ENCODE data around the gene SMPD2.
A peak's percentile ranks its signal among the peaks of the same experiment; 100 is the strongest.
"Not testable (repeated sequence)": the region's sequence is repeated elsewhere in the genome, so short reads cannot be mapped to it uniquely, and the experiment has no call there.

The SMPD2 gene

DNA sequence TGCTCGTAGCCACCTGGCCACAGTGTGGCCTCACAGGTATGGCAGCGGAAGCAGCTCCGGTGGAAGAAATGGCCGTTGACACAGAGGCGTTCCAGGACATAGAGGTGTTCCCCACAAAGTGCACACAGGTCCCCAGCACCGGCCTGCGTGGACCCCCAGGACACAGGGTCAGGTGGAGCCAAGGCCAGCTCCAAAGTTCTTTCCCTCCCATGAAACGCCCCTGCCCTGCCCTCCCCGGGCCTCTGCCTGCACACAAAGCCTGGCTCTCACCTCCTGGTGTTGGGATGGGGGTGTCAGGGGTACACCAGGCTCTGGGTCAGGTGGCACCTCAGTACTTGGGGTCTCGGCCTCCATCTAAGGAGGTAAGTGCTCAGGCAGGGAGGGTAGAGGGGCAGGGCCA lies 6.6 kb downstream of the SMPD2 start:
- DNase-seq (ENCODE audit: low read depth): no peak

DNA sequence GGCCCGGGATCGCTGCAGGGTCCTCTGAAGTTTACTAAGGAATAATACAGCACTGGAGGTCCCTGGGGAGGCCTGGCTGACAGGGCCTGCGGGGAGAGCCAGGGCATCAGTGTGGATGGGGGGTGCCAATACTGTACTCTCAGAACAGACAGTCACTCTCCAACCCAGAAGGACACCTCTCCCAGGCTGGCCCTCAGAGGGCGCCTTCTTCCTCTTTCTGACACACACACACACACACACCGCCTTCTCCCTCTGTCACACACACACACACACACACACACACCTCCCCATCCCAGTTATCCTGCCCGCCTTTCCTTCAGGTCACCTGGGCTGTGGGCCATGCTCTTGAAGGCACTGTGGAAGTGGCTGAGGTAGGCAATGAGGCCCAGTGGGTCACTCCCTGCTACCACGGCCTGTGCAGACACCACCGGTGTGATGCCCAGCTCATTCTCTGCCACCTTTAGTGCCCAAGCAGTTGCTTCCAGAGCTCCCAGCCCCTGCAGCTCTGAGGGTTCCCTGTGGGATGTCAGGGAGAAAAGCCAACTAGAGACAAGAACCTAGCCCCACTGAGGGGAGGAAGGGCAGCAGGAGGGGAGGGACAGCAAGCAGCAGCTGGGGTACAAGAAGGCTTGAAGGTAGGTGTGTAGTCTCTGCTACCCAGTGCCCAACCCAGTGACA lies 7.5 kb downstream of the SMPD2 start:
- DNase-seq (ENCODE audit: low read depth): no peak

DNA sequence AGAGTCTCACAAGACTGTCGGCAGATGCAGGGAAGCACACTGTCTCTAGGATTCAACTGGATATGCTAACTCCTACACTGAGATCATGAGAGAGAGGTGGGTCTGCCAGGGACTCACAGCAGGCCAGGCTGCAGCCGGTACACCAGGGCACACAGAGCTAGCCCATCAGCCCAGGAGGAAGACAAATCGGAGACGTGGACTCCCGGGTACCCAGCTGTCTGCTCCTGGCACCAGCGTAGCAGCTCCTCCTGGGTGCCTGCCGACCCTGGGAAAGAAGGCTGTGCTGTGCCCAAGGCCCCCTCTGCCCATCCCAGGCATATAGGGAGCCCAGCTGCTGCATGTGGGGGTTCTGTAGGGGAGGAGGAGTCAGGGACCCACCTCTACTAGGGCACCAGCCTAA lies 8.1 kb downstream of the SMPD2 start:
- no peak for DNase-seq (ENCODE audit: low read depth)

DNA sequence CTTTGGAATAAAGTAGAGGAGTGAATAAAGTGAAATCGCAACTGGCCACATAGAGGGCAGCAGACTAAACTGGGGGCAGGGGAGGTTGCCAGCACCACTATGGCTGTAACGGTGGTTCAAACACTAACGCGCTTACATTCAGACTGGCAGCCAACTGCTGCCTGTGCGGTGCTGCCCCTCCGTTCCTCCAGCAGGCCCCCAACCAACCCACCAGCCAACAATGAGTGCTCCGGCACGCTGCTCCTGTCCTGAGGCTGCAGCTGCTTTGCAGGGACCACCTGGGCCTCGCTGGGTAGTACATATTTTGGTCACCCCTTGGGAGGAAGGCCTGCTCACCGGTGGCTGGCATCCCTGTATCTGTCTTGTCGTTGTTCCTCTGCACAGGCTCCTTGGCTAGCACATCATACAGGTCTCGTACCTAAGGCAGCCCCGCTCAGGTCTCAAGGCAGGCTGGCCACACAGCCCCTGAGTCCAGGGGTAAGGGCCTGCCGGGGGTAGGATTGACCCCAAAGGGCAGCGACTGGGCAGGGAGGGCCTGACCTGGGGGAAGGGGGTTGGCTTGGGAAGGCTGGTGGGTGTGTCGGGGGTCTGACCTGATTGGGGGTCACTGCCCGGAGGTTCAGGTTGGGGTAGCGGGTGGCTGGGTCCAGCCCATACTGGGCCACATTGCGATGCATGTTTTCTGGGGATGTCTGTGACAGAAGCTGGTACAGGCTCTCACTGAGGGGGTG lies 8.7 kb downstream of the SMPD2 start:
- no peak for DNase-seq (ENCODE audit: low read depth)

DNA sequence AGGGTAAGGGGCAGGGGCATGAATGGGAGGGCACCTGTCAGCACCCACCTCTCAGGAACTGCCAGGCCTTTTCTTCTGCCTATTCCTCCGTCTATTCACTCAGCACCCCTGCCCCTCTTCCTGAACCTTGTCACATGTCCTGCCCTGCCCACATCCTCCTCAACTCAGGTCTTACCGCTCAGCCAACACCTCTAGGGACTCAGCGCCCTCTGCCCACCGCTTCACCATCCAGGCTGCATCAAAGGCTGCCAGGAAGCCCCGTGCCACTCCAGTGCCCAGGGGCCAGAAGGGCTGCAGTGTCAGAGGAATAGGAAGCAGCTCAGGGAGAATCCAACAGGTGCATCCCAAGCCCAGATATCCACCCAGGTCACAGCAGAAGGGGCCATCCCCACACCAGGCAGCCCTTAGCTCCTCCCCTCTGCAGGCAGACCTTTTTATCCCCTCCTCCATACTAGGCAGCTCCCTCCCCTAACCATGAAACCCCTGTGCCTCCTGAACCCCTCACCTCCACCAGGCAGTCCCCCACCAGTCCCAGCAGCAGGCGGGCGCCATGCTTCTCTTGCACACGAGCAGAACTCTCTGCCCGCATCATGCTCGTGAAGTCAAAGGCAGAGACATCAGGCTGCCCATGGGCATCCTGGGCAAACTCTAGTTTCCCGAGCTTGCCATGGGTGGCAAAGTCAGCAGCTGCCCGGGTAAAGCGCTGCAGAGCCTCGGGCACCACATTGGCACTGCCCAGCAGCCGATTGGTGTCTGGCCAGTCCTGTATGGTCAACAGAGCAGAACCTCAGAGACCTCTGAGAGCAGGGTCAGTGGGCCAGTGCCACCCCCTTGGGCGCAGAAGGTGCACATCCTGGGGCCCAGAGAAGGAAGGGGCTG lies 9.5 kb downstream of the SMPD2 start:
- DNase-seq (ENCODE audit: low read depth): no peak

DNA sequence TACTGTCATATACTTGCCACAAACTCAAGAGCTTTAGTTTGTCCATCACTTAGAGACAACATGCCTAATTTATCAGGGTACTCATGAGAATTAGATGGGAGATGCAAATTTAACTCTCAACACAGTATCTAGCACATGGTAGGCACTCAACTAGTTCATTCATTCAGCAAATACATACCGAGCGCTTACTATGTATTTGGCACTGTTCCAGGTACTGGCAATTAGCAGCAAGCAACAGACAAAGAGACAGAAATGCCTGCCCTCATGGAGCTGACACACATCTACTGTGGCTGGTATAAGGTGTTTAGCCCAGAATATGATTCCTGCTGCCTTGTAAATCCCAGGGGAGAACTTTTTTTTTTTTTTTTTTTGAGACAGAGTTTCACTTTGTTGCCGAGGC lies 10.3 kb downstream of the SMPD2 start:
- no peak for DNase-seq (ENCODE audit: low read depth)

DNA sequence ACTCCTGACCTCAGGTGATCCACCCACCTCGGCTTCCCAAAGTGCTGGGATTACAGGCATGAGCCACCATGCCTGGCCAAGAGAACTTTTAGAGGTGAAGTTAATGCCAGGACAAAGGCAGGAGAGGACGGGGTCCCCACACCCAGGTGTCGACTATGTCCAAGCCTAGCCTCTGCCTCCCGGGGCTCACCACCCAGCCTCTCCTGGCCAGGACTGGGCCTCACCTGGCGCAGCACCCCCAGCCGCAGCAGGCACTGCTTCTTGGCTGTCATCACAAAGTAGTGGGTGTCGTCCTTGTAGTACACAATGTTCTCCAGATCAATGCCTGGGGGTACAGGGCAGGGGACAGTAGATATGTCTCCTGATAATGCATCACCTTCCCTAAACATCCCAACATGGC lies 10.9 kb downstream of the SMPD2 start:
- no peak for DNase-seq (ENCODE audit: low read depth)

DNA sequence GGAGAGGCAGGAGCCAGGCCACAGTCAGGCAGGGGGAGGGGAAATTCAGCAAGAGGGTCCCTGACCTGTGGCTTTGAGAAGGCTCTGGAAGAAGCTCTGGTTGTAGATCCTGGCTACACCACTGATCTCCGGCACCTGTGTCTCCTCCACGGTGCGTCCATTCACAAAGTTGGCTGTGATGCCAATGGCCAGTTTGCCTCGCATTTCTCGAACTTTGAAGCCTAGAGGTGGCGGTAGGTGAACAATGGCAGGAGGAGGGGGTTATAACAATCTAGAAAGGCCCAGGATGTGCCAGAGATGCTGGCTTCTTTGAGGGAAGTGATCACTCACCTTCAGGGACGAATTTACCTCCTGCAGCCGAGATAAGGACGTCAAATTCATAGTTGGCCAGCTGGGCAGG lies 11.7 kb downstream of the SMPD2 start:
- no peak for DNase-seq (ENCODE audit: low read depth)

DNA sequence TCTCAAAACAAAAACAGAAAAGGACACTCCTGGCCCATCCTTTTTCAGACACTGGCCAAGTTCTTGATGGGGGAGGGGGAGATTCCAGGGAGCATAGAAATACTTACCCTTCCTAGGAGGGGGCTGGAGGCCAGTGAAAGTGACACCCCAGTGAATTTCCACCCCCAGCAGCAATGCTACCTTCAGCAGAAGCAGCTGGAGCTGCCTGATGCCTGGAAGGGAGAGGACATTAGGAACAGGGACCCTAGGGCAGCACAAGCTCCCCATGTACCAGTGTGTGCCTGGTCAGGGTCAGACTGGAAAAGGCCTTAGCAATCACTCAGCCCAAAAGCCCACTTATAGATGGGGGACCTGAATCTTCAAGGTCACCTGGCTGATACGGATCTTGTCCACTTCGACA lies 12.6 kb downstream of the SMPD2 start:
- DNase-seq (ENCODE audit: low read depth): no peak

DNA sequence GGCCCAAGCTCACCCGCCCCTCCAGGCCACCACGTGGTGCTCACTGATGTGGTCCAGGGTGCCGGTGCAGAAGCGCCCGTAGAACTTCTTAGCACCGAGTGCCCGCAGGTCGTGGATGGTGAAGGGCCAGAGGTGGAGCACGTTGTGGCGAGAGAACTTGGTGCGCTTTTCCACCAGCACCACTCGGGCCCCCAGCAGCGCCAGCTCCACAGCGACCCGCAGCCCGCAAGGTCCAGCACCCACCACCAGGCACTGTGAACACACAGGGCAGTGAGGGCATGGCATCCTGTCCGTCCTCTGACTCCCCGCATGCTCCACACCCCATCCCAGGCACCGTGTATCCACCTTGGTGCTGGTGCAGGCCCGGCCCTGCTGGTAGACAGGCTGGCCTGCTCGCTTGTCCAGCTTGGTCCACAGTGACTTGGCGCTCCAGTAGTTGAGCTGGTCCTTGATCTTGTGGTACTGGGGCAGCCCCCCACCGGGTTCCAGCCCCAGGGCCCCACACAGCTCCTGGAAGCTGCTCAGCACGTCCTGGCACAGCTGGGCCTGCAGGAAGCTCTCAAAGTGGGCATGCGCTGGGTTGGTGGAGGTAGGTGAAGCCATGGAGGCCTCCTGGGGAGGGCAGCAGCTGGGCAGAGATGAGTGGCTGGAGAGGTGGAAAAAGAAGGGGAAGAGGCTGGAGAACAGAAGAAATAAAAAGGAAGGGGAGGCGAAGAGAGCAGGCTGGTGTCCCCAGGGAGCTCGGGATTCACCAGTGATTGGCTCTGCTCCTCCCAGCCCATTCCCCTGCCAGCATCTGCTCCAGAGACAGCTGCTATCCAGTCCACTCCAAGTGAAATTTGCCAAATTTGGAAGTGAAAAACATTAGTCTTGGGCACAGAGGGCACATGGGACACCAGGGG lies 13.3 kb downstream of the SMPD2 start:
- DNase-seq (ENCODE audit: low read depth): no peak

DNA sequence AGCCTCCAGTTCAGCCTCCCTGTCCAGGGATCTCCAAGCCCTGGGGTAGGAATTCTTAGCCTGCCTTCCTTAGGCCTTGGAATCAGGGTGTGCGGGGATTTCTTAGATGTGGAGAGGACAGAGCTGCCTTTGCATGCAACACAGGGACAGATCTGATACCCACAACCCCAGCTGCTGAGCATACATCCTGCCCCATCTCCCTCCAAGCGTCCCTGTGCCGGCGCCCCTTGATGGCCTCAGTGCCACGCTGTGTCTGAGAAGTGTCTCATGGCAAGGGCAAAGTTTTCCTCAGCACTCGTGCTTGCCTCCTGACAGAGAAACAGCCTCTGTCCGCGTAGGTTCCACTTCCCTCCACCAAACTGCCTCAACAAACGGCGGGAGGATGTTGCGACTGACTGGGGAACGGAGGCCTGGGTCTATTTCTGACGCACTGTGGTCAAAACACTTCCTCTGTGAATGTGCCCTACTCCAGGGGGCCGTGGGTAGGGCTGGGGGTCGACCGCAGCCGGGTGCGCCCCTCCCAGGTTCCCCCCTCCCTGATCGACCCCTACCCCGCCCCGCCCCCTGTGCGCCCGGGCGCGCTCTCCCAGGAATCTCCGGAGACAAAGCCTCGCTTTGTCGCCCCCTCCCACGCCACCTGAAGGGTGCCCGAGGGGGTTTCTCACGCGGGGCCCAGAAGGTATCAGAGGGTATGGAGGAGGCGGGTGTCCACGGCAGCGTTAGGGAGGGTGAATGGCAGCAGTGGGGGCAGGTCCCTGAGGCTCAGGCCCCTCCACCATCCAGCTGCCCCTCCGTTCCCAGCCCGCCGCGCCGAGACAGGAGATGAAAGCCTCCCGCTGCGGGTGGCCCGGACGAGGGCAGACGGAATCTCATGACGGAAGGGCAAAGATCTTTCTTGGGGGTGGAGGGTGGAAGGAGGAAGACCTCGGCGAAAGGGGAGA lies 14.2 kb downstream of the SMPD2 start:
- DNase-seq (ENCODE audit: low read depth): no peak

DNA sequence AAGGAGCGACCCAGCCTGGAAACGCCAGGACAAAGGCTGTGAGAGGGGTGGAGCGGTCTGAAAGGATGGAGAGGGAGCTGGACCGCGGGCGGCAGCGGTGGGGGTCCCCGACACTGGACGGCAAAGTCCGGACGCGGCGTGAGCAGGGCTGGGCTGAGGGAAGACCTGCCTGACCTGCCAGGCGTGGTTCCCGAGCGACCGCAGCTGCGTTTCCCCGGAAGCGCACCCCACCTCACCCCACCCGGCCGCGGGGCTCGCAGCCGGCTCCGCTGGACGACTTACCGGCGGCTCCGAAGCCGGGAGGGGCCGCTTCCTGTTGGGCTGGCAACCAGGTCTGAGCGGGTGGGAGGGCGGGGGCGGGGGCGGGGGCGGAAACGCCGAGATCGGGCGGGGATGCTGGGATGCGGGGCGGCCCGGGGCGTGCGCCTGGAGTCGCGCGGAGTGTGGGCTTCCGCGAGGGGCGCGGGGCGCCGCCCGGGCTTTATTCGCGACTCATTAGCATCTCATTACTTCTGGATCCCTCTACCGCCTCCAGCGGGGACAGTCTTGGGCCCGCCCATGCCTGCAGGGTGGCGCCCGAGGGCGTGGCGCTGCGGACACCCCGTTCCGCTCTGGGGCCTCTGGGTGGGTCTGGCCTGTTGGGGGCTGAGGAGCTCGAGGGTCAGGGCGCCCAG lies 15.1 kb downstream of the SMPD2 start, which contains the start of gene MICAL1:
Gene MICAL1 (minus strand): TSS at position 336 of the 674 bp plus-strand sequence. CDS start 1,576 bp downstream, outside the sequence.
- peak; percentile 31 for DNase-seq (ENCODE audit: low read depth)

DNA sequence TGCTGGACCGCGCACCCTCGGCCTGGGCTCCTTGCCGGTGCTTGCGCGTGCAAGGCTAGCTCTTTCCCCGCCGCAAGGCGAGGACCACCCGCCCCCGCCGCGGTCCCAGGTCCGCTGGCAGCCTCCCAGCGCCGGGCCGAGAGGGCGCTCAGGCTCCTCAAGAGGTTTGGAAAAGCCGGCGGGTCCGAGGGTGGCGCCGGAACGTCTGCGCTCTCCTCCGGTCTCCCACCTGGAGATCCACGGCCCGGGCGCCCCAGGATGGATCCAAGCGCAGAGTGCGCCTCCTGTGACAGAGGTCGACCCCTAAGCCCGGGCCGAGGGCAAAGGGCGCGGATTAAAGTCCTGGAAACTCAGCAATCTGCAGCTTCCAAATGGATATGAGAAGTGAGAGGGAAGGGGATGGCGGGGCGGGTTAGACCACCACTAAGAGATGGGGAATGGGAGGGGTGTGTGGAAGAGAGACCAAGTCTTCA lies 15.6 kb downstream of the SMPD2 start:
- DNase-seq (ENCODE audit: low read depth): no peak

DNA sequence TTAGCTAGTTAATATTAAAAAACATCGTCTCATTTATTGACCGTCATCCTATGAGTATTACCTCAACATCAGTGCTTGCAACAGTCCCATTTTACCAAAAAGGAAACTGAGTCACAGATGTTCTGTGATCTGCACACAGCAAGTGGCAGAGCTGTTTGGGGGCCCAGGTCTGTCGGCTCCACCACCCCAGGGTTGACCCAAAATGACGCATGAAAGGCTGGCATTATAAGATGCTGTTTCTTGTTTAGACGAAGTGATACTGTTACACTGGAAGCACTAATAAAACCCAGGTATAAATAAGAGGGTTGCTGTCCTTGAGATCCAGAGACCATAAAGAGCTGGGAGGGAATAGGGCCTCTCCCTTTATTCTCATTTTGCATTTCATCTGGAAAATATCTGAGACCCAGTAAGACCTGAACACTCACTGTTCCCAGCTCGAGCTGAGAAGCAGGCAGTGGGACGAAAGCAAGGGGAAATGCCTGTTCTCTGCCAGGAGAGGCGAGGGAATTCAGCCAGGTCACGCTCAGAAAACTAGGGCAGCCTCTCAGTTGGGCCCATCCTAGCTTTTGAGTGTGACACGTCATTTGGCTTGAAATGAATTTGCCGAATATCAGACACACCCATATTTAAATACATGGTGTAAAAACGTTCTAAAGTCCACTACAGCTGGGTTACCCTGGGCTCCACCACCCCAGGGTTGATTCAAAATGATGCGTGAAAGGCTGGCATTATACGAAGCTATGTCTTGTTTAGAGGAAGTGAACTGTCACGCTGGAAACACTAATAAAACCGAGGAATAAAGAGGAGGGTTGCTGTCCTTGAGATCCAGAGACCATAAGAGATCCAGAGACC lies 16.4 kb downstream of the SMPD2 start:
- no peak for DNase-seq (ENCODE audit: low read depth)

DNA sequence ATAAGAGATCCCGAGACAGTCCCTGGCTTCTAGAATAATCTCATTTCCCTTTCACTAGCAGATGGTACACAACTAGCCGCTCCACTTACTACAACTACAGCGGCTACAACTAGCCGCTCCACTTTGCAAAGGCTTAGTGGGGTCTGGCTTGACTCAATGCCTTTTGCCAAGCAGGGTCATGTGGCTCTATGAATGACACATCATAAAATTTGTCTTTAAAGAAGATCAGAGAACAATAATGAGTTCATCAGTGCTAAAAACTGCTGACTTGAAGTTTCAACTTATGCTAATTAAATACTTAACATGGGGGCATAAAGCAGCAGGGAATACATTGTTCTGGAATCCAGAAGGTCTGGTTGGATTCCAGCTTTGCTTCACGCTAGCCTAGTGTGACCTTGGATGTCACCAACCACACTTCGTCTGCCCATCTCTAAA lies 17.1 kb downstream of the SMPD2 start:
- no peak for DNase-seq (ENCODE audit: low read depth)

DNA sequence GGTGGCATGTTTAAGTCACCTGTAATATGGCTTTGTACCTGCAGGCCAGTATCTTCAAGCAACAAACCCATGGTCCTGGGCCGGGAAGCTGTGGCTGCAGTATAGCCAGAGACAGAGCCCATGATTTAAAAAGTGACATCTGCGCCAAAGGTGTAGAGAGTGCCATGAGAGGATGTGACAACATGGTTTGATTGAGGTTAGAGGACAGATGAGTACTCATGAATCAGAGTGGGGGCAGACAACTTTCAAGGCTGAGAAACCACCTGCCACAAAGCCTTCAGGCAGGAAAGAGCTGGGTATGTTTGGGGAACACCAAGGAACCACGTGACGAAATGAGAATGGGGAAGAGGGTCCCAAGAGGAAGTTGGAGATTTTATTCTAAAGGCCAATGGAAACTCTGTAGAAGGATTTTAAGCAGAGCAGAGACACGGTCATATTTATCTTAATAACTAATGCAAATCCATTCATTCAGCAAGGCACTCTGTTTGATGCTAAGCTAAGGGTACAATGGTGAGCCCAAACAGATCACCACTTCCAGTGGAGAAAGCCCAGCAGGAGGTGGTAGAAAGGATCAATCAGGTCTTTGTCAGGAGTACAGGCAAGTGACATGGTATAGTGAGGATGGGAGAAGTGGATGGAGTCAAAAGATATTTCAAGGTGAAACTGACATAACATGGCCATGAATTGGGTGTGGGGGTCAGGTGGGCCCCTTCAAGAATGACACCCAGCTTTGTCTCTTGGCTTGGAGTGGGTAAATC lies 18.4 kb downstream of the SMPD2 start:
- DNase-seq (ENCODE audit: low read depth): no peak

DNA sequence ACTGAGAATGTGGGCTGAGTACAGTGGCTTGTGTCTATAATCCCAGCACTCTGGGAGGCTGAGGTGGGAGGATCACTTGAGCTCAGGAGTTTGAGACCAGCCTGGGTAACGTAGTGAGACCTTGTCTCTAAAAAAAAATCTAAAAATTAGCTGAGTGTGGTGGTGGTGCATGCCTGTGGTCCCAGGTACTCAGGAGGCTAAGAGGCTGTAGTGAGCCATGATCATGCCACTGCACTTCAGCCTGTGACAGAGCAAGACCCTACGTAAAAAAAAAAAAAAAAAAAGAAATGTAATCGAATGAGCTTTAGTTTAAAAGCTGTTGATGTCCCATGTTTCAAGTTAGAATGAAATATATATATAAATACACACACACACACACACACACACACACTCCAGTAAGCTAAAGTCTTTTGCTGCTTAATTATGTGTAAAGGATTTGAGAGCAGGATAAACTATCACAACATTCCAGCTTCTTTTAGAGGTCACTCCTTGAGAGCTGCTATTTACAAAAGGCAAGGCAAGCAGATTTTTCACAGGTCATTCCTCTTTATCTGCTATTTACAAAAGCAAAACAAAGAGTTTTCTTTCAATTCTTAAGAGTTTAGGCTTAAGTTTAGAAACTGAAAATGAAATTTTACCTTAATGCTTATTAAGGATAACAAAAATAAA lies 19.8 kb downstream of the SMPD2 start:
- DNase-seq (ENCODE audit: low read depth): no peak

DNA sequence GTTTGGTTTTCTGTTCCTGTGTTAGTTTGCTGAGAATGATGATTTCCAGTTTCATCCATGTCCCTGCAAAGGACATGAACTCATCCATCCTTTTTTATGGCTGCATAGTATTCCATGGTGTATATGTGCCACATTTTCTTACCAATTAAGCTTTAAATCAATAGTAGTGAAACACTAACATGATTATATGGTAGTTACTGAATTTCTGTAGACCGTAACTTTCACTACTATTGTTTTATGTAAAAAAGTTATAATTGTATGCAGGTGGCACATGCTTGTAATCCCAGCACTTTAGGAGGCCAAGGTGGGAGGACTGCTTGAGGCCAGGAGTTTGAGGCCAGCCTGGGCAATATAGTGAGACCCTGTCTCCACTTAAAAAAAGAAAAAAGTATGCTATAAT lies 20.7 kb downstream of the SMPD2 start:
- DNase-seq (ENCODE audit: low read depth): not testable (repeated sequence)

Measured in stimulated activated CD8-positive, alpha-beta memory T cell treated with anti-CD3 and anti-CD28 coated beads, Interleukin-15, amount 100 ng/mL, for 24 hours (primary cell).